ENCODE measurements around the gene PCDH9. TPM values are rescaled to one million over a fixed set of nuclear protein-coding genes. Genes with fewer than 3 reads are reported as not detected.

PCDH9 gene
- total RNA-seq, 4 donors from 2014 or later, result 5.7 to 12.9 (median 6.8) TPM

DNA sequence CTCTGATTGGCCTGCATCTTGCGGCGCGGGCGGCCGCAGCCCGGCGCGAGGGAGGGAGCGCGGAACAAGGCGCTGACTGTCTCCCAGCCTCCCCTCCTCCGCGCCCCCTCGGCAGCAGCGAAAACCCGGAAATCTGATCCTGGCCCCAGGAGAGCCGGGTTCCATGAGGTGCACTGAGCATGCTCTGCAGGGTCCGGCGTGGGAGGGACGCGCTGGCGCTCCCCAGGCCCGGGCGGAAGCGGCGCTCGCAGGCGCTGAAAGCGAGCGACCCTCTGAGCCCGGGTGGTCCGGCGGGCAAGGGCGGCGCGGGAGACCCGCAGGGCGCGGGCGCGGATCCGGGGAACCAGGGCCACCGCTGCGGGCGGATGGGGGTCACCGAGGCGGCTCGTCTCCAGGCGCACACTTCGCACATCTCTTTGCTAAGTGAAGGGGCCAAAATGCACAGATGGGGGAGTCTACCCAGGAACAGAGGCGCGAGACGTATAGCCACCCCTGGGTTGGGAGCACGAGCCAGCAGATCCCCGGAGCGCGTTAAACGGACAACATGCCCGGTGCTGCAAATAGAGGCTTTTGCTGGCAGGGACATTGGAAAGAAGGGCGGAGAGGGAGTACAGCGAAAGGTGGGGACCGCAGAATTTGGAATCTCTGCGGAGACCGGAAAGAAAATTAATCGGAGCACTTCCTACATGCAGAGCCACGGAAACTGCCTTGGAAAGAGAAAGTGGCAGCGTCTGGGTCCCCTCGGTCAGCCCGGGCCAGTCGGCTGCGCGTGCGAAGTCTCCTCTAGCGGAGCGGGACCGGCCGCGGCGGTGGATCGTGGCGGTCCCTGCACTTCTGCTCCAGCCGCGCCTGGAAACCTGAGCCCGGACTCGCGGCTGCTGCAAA lies 510 bp upstream of the PCDH9 start:
- DNase-seq (ENCODE audit: low spot score) (peak; percentile 82), ATAC-seq (ENCODE audit: low FRiP score) (peak; percentile 98)
- TF ChIP-seq, protein P1, sequence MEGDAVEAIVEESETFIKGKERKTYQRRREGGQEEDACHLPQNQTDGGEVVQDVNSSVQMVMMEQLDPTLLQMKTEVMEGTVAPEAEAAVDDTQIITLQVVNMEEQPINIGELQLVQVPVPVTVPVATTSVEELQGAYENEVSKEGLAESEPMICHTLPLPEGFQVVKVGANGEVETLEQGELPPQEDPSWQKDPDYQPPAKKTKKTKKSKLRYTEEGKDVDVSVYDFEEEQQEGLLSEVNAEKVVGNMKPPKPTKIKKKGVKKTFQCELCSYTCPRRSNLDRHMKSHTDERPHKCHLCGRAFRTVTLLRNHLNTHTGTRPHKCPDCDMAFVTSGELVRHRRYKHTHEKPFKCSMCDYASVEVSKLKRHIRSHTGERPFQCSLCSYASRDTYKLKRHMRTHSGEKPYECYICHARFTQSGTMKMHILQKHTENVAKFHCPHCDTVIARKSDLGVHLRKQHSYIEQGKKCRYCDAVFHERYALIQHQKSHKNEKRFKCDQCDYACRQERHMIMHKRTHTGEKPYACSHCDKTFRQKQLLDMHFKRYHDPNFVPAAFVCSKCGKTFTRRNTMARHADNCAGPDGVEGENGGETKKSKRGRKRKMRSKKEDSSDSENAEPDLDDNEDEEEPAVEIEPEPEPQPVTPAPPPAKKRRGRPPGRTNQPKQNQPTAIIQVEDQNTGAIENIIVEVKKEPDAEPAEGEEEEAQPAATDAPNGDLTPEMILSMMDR (IDR thresholded peaks at IDR 0.05), result no peak

DNA sequence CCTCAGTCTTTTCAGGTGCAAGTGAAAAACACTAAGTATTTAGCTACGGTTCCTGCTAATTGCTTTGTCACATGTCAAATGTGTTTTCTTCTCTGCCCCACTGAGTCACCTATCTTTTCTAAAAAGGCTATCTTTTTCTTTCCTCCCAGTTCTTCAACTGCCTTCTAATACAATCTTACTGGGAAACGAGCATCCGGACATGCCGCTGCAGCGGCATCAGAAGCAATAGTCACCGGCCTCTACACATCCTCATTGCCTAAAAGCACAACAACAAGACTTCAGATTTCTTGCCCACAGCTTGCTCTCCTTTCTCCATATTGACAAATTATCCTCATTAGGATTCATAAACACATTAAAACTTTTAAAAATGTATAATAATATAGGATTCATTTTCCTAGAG lies 1.2 kb downstream of the PCDH9 start:
- no peak for DNase-seq (ENCODE audit: low spot score)
- TF ChIP-seq, protein P1 (IDR thresholded peaks at IDR 0.05), result no peak
- ATAC-seq (ENCODE audit: low FRiP score), result no peak

DNA sequence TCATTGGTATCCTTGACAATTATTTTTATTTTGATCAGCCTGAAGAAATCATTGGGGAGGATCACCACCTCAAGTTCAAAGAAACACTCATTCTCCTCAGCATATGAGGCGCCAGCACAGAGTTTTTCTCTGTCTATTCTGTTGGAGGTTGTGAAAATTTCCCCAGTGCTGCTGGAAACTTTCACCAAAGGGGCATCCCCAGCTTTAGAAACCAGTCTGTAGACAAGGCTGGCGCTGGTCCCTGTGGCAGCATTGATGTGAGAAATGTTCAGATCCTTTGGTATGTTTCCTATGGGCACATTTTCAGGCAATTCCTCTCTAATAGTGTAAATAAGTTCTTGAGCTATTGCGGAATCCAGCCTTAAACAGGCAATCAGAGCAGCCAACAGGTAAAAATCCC lies 2.1 kb downstream of the PCDH9 start:
- TF ChIP-seq, protein P1 (IDR thresholded peaks at IDR 0.05), result no peak
- ATAC-seq (ENCODE audit: low FRiP score) (no peak), DNase-seq (ENCODE audit: low spot score) (no peak)

- TF ChIP-seq, protein P1 (IDR thresholded peaks at IDR 0.05), result no peak
- DNase-seq (ENCODE audit: low spot score) (no peak), ATAC-seq (ENCODE audit: low FRiP score) (no peak)
These were observed 2.8 kb downstream of the PCDH9 start for GRCh38 chr13:67227131-67227983.

GRCh38 chr13:67226696-67227095 lies 3.4 kb downstream of the PCDH9 start:
- no peak for ATAC-seq (ENCODE audit: low FRiP score)
- TF ChIP-seq, protein P1 (IDR thresholded peaks at IDR 0.05), result no peak

GRCh38 chr13:67225252-67226159 lies 4.6 kb downstream of the PCDH9 start:
- no peak for DNase-seq (ENCODE audit: low spot score)
- no peak for ATAC-seq (ENCODE audit: low FRiP score)
- TF ChIP-seq, protein P1 (IDR thresholded peaks at IDR 0.05), result no peak

More at GRCh38 chr13:67226696-67227095, 3.4 kb downstream of the PCDH9 start:
- no peak for DNase-seq (ENCODE audit: low spot score)

Measured in omental fat pad (tissue), 4 donors.